Measurements from ENCODE around the gene PRR3.
"Not testable (repeated sequence)": the region's sequence is repeated elsewhere in the genome, so short reads cannot be mapped to it uniquely, and the experiment has no call there.

The PRR3 gene

GRCh38 chr6:30516754-30517076 lies 40.4 kb upstream of the PRR3 start:
- Histone ChIP-seq H3K4me1 (ENCODE audit: control insufficient read depth in 5 of 5, insufficient read depth in 5 of 5, low read length in 5 of 5) (peaks cover 0 to 14% (median 5%) of the 10 kb centered on the region in 5 donors), H3K9ac (ENCODE audit: low read length in 5 of 5) (peak overlapping the region in 1 of 5 donors; percentile 97), H3K27ac (ENCODE audit: low read depth, low read length) (peak overlapping the region; percentile 98), H3K4me3 (ENCODE audit: low read depth in 1 of 5, low read length in 5 of 5) (peak overlapping the region; percentile 62 to 92 (median 70))
- H3K36me3 ChIP-seq (ENCODE audit: control insufficient read depth in 5 of 5, insufficient read depth in 5 of 5, low read length in 5 of 5); H3K27me3 ChIP-seq (ENCODE audit: control insufficient read depth in 5 of 5, insufficient read depth in 4 of 5, low read length in 5 of 5); H3K9me3 ChIP-seq (ENCODE audit: control insufficient read depth in 5 of 5, low read length in 5 of 5): not testable (repeated sequence)

- H3K9ac ChIP-seq (ENCODE audit: low read length in 5 of 5); H3K27ac ChIP-seq (ENCODE audit: low read depth, low read length); H3K9me3 ChIP-seq (ENCODE audit: control insufficient read depth in 5 of 5, low read length in 5 of 5); H3K27me3 ChIP-seq (ENCODE audit: control insufficient read depth in 5 of 5, insufficient read depth in 4 of 5, low read length in 5 of 5); H3K4me3 ChIP-seq (ENCODE audit: low read depth in 1 of 5, low read length in 5 of 5); H3K36me3 ChIP-seq (ENCODE audit: control insufficient read depth in 5 of 5, insufficient read depth in 5 of 5, low read length in 5 of 5): not testable (repeated sequence)
- H3K4me1 ChIP-seq (ENCODE audit: control insufficient read depth in 5 of 5, insufficient read depth in 5 of 5, low read length in 5 of 5), result peaks cover 0 to 14% (median 5%) of the 10 kb centered on the region in 5 donors
These were observed 39.2 kb upstream of the PRR3 start for GRCh38 chr6:30517767-30518504.

GRCh38 chr6:30518505-30519145 lies 38.5 kb upstream of the PRR3 start:
- not testable (repeated sequence) for H3K4me3 ChIP-seq (ENCODE audit: low read depth in 1 of 5, low read length in 5 of 5); H3K27ac ChIP-seq (ENCODE audit: low read depth, low read length); H3K27me3 ChIP-seq (ENCODE audit: control insufficient read depth in 5 of 5, insufficient read depth in 4 of 5, low read length in 5 of 5); H3K36me3 ChIP-seq (ENCODE audit: control insufficient read depth in 5 of 5, insufficient read depth in 5 of 5, low read length in 5 of 5); H3K9me3 ChIP-seq (ENCODE audit: control insufficient read depth in 5 of 5, low read length in 5 of 5); H3K9ac ChIP-seq (ENCODE audit: low read length in 5 of 5)
- H3K4me1 ChIP-seq (ENCODE audit: control insufficient read depth in 5 of 5, insufficient read depth in 5 of 5, low read length in 5 of 5), result peaks cover 0 to 14% (median 5%) of the 10 kb centered on the region in 5 donors

GRCh38 chr6:30520522-30520921 lies 36.6 kb upstream of the PRR3 start:
- Histone ChIP-seq H3K4me3 (ENCODE audit: low read depth in 1 of 5, low read length in 5 of 5) (no peak overlapping the region), H3K27ac (ENCODE audit: low read depth, low read length) (no peak overlapping the region), H3K9me3 (ENCODE audit: control insufficient read depth in 5 of 5, low read length in 5 of 5) (no peaks in the 10 kb centered on the region), H3K27me3 (ENCODE audit: control insufficient read depth in 5 of 5, insufficient read depth in 4 of 5, low read length in 5 of 5) (no peaks in the 10 kb centered on the region), H3K4me1 (ENCODE audit: control insufficient read depth in 5 of 5, insufficient read depth in 5 of 5, low read length in 5 of 5) (peaks cover 0 to 8% (median 2%) of the 10 kb centered on the region in 5 donors), H3K36me3 (ENCODE audit: control insufficient read depth in 5 of 5, insufficient read depth in 5 of 5, low read length in 5 of 5) (no peaks in the 10 kb centered on the region), H3K9ac (ENCODE audit: low read length in 5 of 5) (no peak overlapping the region)

GRCh38 chr6:30521082-30521481 lies 36.0 kb upstream of the PRR3 start:
- H3K4me3 ChIP-seq (ENCODE audit: low read depth in 1 of 5, low read length in 5 of 5); H3K4me1 ChIP-seq (ENCODE audit: control insufficient read depth in 5 of 5, insufficient read depth in 5 of 5, low read length in 5 of 5); H3K27ac ChIP-seq (ENCODE audit: low read depth, low read length); H3K36me3 ChIP-seq (ENCODE audit: control insufficient read depth in 5 of 5, insufficient read depth in 5 of 5, low read length in 5 of 5); H3K27me3 ChIP-seq (ENCODE audit: control insufficient read depth in 5 of 5, insufficient read depth in 4 of 5, low read length in 5 of 5); H3K9ac ChIP-seq (ENCODE audit: low read length in 5 of 5); H3K9me3 ChIP-seq (ENCODE audit: control insufficient read depth in 5 of 5, low read length in 5 of 5): not testable (repeated sequence)

GRCh38 chr6:30521952-30522351 lies 35.1 kb upstream of the PRR3 start:
- not testable (repeated sequence) for H3K9me3 ChIP-seq (ENCODE audit: control insufficient read depth in 5 of 5, low read length in 5 of 5); H3K27ac ChIP-seq (ENCODE audit: low read depth, low read length); H3K9ac ChIP-seq (ENCODE audit: low read length in 5 of 5); H3K4me3 ChIP-seq (ENCODE audit: low read depth in 1 of 5, low read length in 5 of 5); H3K27me3 ChIP-seq (ENCODE audit: control insufficient read depth in 5 of 5, insufficient read depth in 4 of 5, low read length in 5 of 5); H3K4me1 ChIP-seq (ENCODE audit: control insufficient read depth in 5 of 5, insufficient read depth in 5 of 5, low read length in 5 of 5); H3K36me3 ChIP-seq (ENCODE audit: control insufficient read depth in 5 of 5, insufficient read depth in 5 of 5, low read length in 5 of 5)

GRCh38 chr6:30526444-30526843 lies 30.7 kb upstream of the PRR3 start:
- H3K27ac ChIP-seq (ENCODE audit: low read depth, low read length); H3K36me3 ChIP-seq (ENCODE audit: control insufficient read depth in 5 of 5, insufficient read depth in 5 of 5, low read length in 5 of 5); H3K9me3 ChIP-seq (ENCODE audit: control insufficient read depth in 5 of 5, low read length in 5 of 5); H3K4me3 ChIP-seq (ENCODE audit: low read depth in 1 of 5, low read length in 5 of 5); H3K9ac ChIP-seq (ENCODE audit: low read length in 5 of 5); H3K27me3 ChIP-seq (ENCODE audit: control insufficient read depth in 5 of 5, insufficient read depth in 4 of 5, low read length in 5 of 5): not testable (repeated sequence)
- H3K4me1 ChIP-seq (ENCODE audit: control insufficient read depth in 5 of 5, insufficient read depth in 5 of 5, low read length in 5 of 5), result peaks cover 0 to 12% (median 10%) of the 10 kb centered on the region in 5 donors

- Histone ChIP-seq H3K4me1 (ENCODE audit: control insufficient read depth in 5 of 5, insufficient read depth in 5 of 5, low read length in 5 of 5) (peaks cover 0 to 15% (median 14%) of the 10 kb centered on the region in 5 donors), H3K27ac (ENCODE audit: low read depth, low read length) (peak overlapping the region; percentile 11)
- H3K27me3 ChIP-seq (ENCODE audit: control insufficient read depth in 5 of 5, insufficient read depth in 4 of 5, low read length in 5 of 5), result not testable (repeated sequence)
These were observed 27.7 kb upstream of the PRR3 start for GRCh38 chr6:30529349-30529875.

GRCh38 chr6:30530014-30530413 lies 27.1 kb upstream of the PRR3 start:
- H3K27ac ChIP-seq (ENCODE audit: low read depth, low read length), result peak overlapping the region; percentile 11
- no peak overlapping the region for H3K9ac ChIP-seq (ENCODE audit: low read length in 5 of 5)
- H3K4me1 ChIP-seq (ENCODE audit: control insufficient read depth in 5 of 5, insufficient read depth in 5 of 5, low read length in 5 of 5), result peaks cover 0 to 15% (median 14%) of the 10 kb centered on the region in 5 donors
- H3K4me3 ChIP-seq (ENCODE audit: low read depth in 1 of 5, low read length in 5 of 5), result no peak overlapping the region
- no peaks in the 10 kb centered on the region for H3K27me3 ChIP-seq (ENCODE audit: control insufficient read depth in 5 of 5, insufficient read depth in 4 of 5, low read length in 5 of 5)
- no peaks in the 10 kb centered on the region for H3K36me3 ChIP-seq (ENCODE audit: control insufficient read depth in 5 of 5, insufficient read depth in 5 of 5, low read length in 5 of 5)
- H3K9me3 ChIP-seq (ENCODE audit: control insufficient read depth in 5 of 5, low read length in 5 of 5), result no peaks in the 10 kb centered on the region

More at GRCh38 chr6:30529349-30529875, 27.7 kb upstream of the PRR3 start:
- not testable (repeated sequence) for H3K9ac ChIP-seq (ENCODE audit: low read length in 5 of 5); H3K4me3 ChIP-seq (ENCODE audit: low read depth in 1 of 5, low read length in 5 of 5); H3K9me3 ChIP-seq (ENCODE audit: control insufficient read depth in 5 of 5, low read length in 5 of 5); H3K36me3 ChIP-seq (ENCODE audit: control insufficient read depth in 5 of 5, insufficient read depth in 5 of 5, low read length in 5 of 5)

GRCh38 chr6:30533460-30534294 lies 23.4 kb upstream of the PRR3 start:
- H3K4me3 ChIP-seq (ENCODE audit: low read depth in 1 of 5, low read length in 5 of 5), result peak overlapping the region in 1 of 5 donors; percentile 40
- no peak overlapping the region for H3K9ac ChIP-seq (ENCODE audit: low read length in 5 of 5)
- H3K27ac ChIP-seq (ENCODE audit: low read depth, low read length), result peak overlapping the region; percentile 16
- no peaks in the 10 kb centered on the region for H3K27me3 ChIP-seq (ENCODE audit: control insufficient read depth in 5 of 5, insufficient read depth in 4 of 5, low read length in 5 of 5)
- no peaks in the 10 kb centered on the region for H3K36me3 ChIP-seq (ENCODE audit: control insufficient read depth in 5 of 5, insufficient read depth in 5 of 5, low read length in 5 of 5)
- H3K9me3 ChIP-seq (ENCODE audit: control insufficient read depth in 5 of 5, low read length in 5 of 5), result no peaks in the 10 kb centered on the region
- H3K4me1 ChIP-seq (ENCODE audit: control insufficient read depth in 5 of 5, insufficient read depth in 5 of 5, low read length in 5 of 5), result peaks cover 0 to 15% (median 12%) of the 10 kb centered on the region in 5 donors
